HepG2 (cell line): ENCODE results near the gene PDIA4. TPM values are rescaled to one million over a fixed set of nuclear protein-coding genes. Genes with fewer than 3 reads are reported as not detected.

ENCODE experiments used
- ATAC-seq: fragments of 200-7000 bp; cut with Tn5 transposase; 3 replicates; pipeline ENCODE4 v1.9.1; 2020; ENCODE audit warnings: mild to moderate bottlenecking, moderate library complexity
- BruUV-seq: library from RNA; stranded (reverse); fragments of 400-500 nt; replicated peaks from 2 replicates; lab custom pipeline; 2021; lab: Mats Ljungman, UMichigan
- CTCF ChIA-PET: fragments of 300-600 bp; formaldehyde crosslinking; extraction: SDS; loops from one replicate; lab custom pipeline; 2021; ENCODE audit warnings: low total read pairs, inconsistent platforms, low intra/inter-chr PET ratio; lab: Yijun Ruan, JAX
- POLR2A ChIA-PET: fragments of 350-600 bp; sonication (Branson Sonifier 250); formaldehyde crosslinking; loops from one replicate; lab custom pipeline; 2020; ENCODE audit warnings: antibody characterized with exemption, inconsistent platforms; lab: Yijun Ruan, JAX
- DNase-seq: peaks from one replicate; pipeline ENCODE4 v3.0.0-alpha.2; 2015; ENCODE audit warnings: low spot score
- FAIRE-seq: peaks from 3 replicates; lab custom pipeline; 2011; peaks lifted over from hg19 to GRCh38; lab: Jason Lieb, UNC
- H2AFZ ChIP-seq: one replicate; pipeline ENCODE4 v1.6.1; 2011; ENCODE audit warnings: low read length, inconsistent platforms
- H3K27ac ChIP-seq: fragments of 300-600 bp; 3 replicates; pipeline ENCODE4 v1.8.0; 2011; ENCODE audit warnings: mixed run types, mild to moderate bottlenecking, mixed read lengths, low read length, inconsistent platforms; ENCODE audit not compliant: insufficient read depth; ENCODE audit errors: extremely low read length
- H3K27me3 ChIP-seq, 2 experiments: fragments of 200-600 bp in 1 of 2; 2 replicates in 1 of 2; 3 replicates in 1 of 2; pipeline versions ENCODE4 v1.6.0 to v1.8.0; 2011; ENCODE audit warnings: low read length in 2 of 2, mild to moderate bottlenecking in 2 of 2, moderate library complexity in 2 of 2, inconsistent platforms in 1 of 2; ENCODE audit not compliant: insufficient read depth in 2 of 2, control insufficient read depth in 1 of 2
- H3K36me3 ChIP-seq, 2 experiments: fragments of 200-600 bp in 1 of 2; replicated peaks in 1 of 2; 2 replicates in 1 of 2; 3 replicates in 1 of 2; pipeline versions ENCODE4 v1.5.1 to v1.8.0; 2011; ENCODE audit warnings: low read length in 2 of 2, inconsistent platforms in 1 of 2; ENCODE audit not compliant: insufficient read depth in 2 of 2, control insufficient read depth in 1 of 2
- H3K4me1 ChIP-seq: 2 replicates; pipeline ENCODE4 v1.5.1; 2012; ENCODE audit warnings: low read length, inconsistent platforms; ENCODE audit not compliant: insufficient read depth
- H3K4me2 ChIP-seq: 2 replicates; pipeline ENCODE4 v1.6.0; 2011; ENCODE audit warnings: low read depth, low read length, inconsistent platforms
- H3K4me3 ChIP-seq, 3 experiments: fragments of 200-600 bp in 1 of 3; sonication (generic), shearing (Covaris generic) in 1 of 3; replicated peaks in 1 of 3; 2 replicates each; pipeline ENCODE4 v1.5.1; 2011 to 2016; ENCODE audit warnings: low read length in 3 of 3, inconsistent platforms in 2 of 3, low read depth in 2 of 3, mild to moderate bottlenecking in 2 of 3, control low read depth in 1 of 3, mixed read lengths in 1 of 3; ENCODE audit not compliant: insufficient read depth in 1 of 3
- H3K79me2 ChIP-seq: one replicate; pipeline ENCODE4 v1.6.1; 2011; ENCODE audit warnings: low read length, inconsistent platforms; ENCODE audit not compliant: insufficient read depth
- H3K9ac ChIP-seq: 2 replicates; pipeline ENCODE4 v1.6.0; 2011; ENCODE audit warnings: mild to moderate bottlenecking, low read depth, low read length, inconsistent platforms; ENCODE audit not compliant: insufficient read depth
- H3K9me3 ChIP-seq: 2 replicates; pipeline ENCODE4 v1.5.1; 2012; ENCODE audit warnings: mild to moderate bottlenecking, low read length
- H4K20me1 ChIP-seq: 2 replicates; pipeline ENCODE4 v1.6.0; 2011; ENCODE audit warnings: inconsistent platforms, mild to moderate bottlenecking, low read length, moderate library complexity; ENCODE audit not compliant: insufficient read depth
- ARNTL ChIP-seq: sonication (generic); formaldehyde crosslinking; IDR thresholded peaks from 2 replicates; pipeline ENCODE4 v1.4.0; 2020; ENCODE audit warnings: mild to moderate bottlenecking, missing genetic modification reagents
- CBX1 ChIP-seq: IDR thresholded peaks from one replicate; pipeline ENCODE4 v1.6.1; 2016; ENCODE audit warnings: antibody characterized with exemption, low read depth
- HOMEZ ChIP-seq: IDR thresholded peaks from 2 replicates; pipeline ENCODE4 v1.6.1; 2016; ENCODE audit warnings: low read depth
- HOXA5 ChIP-seq: sonication (generic); formaldehyde crosslinking; IDR thresholded peaks from 2 replicates; pipeline ENCODE4 v1.4.0; 2020; ENCODE audit warnings: missing genetic modification reagents
- MBNL3 ChIP-seq: fragments of 250-450 bp; sonication (Bioruptor Pico); conservative IDR thresholded peaks from 2 replicates; pipeline ENCODE4 v1.8.0; 2022; ENCODE audit warnings: mild to moderate bottlenecking, inconsistent platforms
- NR2C2 ChIP-seq: sonication (generic); formaldehyde crosslinking; IDR thresholded peaks from 2 replicates; pipeline ENCODE4 v1.4.0; 2020; ENCODE audit warnings: missing genetic modification reagents, mild to moderate bottlenecking, moderate library complexity, borderline replicate concordance
- ZBTB10 ChIP-seq: sonication (generic); formaldehyde crosslinking; IDR thresholded peaks from 2 replicates; pipeline ENCODE4 v1.4.0; 2020; ENCODE audit warnings: missing genetic modification reagents, borderline replicate concordance
- ZNF160 ChIP-seq: sonication (generic); formaldehyde crosslinking; IDR thresholded peaks from 2 replicates; pipeline ENCODE4 v1.8.0; 2022; ENCODE audit warnings: mild to moderate bottlenecking, inconsistent platforms, missing genetic modification reagents
- ZNF430 ChIP-seq: sonication (generic); formaldehyde crosslinking; IDR thresholded peaks from 2 replicates; pipeline ENCODE4 v1.9.0; 2021; ENCODE audit warnings: mild to moderate bottlenecking, missing genetic modification reagents
- ZNF709 ChIP-seq: sonication (generic); formaldehyde crosslinking; IDR thresholded peaks from 2 replicates; pipeline ENCODE4 v1.5.0; 2020; ENCODE audit warnings: mild to moderate bottlenecking, missing genetic modification reagents
- ZZZ3 ChIP-seq: sonication (generic); formaldehyde crosslinking; IDR thresholded peaks from 2 replicates; pipeline ENCODE4 v1.4.0; 2020; ENCODE audit warnings: missing genetic modification reagents, mild to moderate bottlenecking, borderline replicate concordance
- WGBS: methylation state at CpG from one replicate; pipeline ENCODE4 v1.1.6; 2017; ENCODE audit warnings: low lambda C conversion rate; 5-methylcytosine and 5-hydroxymethylcytosine counted together
- in situ Hi-C: cut with HindIII; loops from 2 replicates; pipeline ENCODE4 v1.10.0; 2017; ENCODE audit warnings: low pct_unique_long_range_greater_than_20kb; ENCODE audit not compliant: extremely low pct_ligation_motif_present
- intact Hi-C: fragments of 100-400 bp; cut with micrococcal nuclease; formaldehyde crosslinking; loops from one replicate; pipeline ENCODE4 v1.10.0; 2022; ENCODE audit not compliant: unreplicated experiment
- polyA plus RNA-seq, 8 experiments: library from polyadenylated mRNA; depleted of rRNA in 3 of 8; stranded (reverse) in 7 of 8; unstranded in 1 of 8; fragments of >200 nt; fragmentation: Illumina TruSeq in 4 of 8; extraction: Trizol in 4 of 8; gene quantifications; 2 replicates each; pipeline versions ENCODE4 v1.2.1 to v1.2.3, GENCODE V29; 2011 to 2016; ENCODE audit warnings: low read depth in 4 of 8, missing spikeins in 1 of 8, mixed read lengths in 1 of 8; ENCODE audit not compliant: insufficient read depth in 1 of 8
- total RNA-seq, 5 experiments: library from RNA; depleted of rRNA; stranded (reverse); fragments of >200 nt; fragmentation: Illumina TruSeq; extraction: Trizol; gene quantifications; 2 replicates each; pipeline ENCODE4 v1.2.3, GENCODE V29; 2016; ENCODE audit warnings: low read depth in 1 of 5

Gene PDIA4
- total and polyA plus RNA-seq, 2 of the 13 experiments (the other 11 are each of a cell fraction or from before 2014, with no cell fraction given), result 278 to 402 TPM

GRCh38 chr7:149071182-149071635 lies 42.9 kb upstream of the PDIA4 start:
- Histone ChIP-seq H3K27me3 (no peaks in the 10 kb centered on the region), H2AFZ (no peak overlapping the region), H3K4me3 (no peak overlapping the region), H3K4me1 (no peaks in the 10 kb centered on the region), H4K20me1 (no peaks in the 10 kb centered on the region), H3K36me3 (peaks cover 11 to 23% of the 10 kb centered on the region in 2 experiments; a peak in 4 of 5 replicates), H3K4me2 (no peak overlapping the region), H3K9me3 (no peaks in the 10 kb centered on the region), H3K9ac (no peak overlapping the region), H3K27ac (no peak overlapping the region), H3K79me2 (no peaks in the 10 kb centered on the region)
- WGBS, result 98% methylated on average over 14 of the region's 29 CpGs
- in situ Hi-C loops (no loop called here), intact Hi-C loops (no loop called here)
- no peak for TF ChIP-seq ZZZ3 (CRISPR knock-in tag)
- TF ChIP-seq HOXA5 (CRISPR knock-in tag), result no peak
- no peak for TF ChIP-seq MBNL3 (CRISPR knock-in tag)
- no peak for TF ChIP-seq ZNF160 (CRISPR knock-in tag)
- no peak for TF ChIP-seq HOMEZ
- ATAC-seq (no peak; the same call in 2 of the 3 replicates), FAIRE-seq (no peak), DNase-seq (no peak)
- POLR2A ChIA-PET, result no interaction called here
- CTCF ChIA-PET, result interaction anchor here (1.7 kb wide), 1 partner anchor 19 kb away, joined by 5 read pairs; the partner anchor contains the start of gene ZNF786
- BruUV-seq, result no TSS peak

- FAIRE-seq (no peak), ATAC-seq (no peak), DNase-seq (no peak)
- Histone ChIP-seq H3K4me2 (no peak overlapping the region), H3K4me1 (no peaks in the 10 kb centered on the region), H3K4me3 (no peak overlapping the region), H3K9ac (no peak overlapping the region), H3K9me3 (no peaks in the 10 kb centered on the region), H3K79me2 (no peaks in the 10 kb centered on the region), H3K36me3 (peaks cover 11 to 23% of the 10 kb centered on the region in 2 experiments; a peak in 4 of 5 replicates), H2AFZ (no peak overlapping the region), H4K20me1 (no peaks in the 10 kb centered on the region), H3K27ac (no peak overlapping the region), H3K27me3 (no peaks in the 10 kb centered on the region)
- ChIA-PET POLR2A (no interaction called here), CTCF (no interaction called here)
- intact Hi-C loops, result no loop called here
- BruUV-seq, result no TSS peak
- 97% methylated on average over 19 of the region's 31 CpGs for WGBS
- in situ Hi-C loops, result no loop called here
- TF ChIP-seq CBX1, result no peak
- TF ChIP-seq ZNF709 (CRISPR knock-in tag), result no peak
- TF ChIP-seq ARNTL (CRISPR knock-in tag), result no peak
- TF ChIP-seq NR2C2 (CRISPR knock-in tag), result no peak
- TF ChIP-seq ZNF430, result no peak
- no peak for TF ChIP-seq ZBTB10 (CRISPR knock-in tag)
Measured at GRCh38 chr7:149070372-149071125, 42.2 kb upstream of the PDIA4 start.
